Aorta (tissue), 5 donors: ENCODE results near the gene MMRN2. TPM values are rescaled to one million over a fixed set of nuclear protein-coding genes. Genes with fewer than 3 reads are reported as not detected.
A peak's percentile ranks its signal among the peaks of the same experiment; 100 is the strongest.
"Not testable (repeated sequence)": the region's sequence is repeated elsewhere in the genome, so short reads cannot be mapped to it uniquely, and the experiment has no call there.

ENCODE experiments used
- ATAC-seq: fragments of 200-7000 bp; cut with Tn5 transposase; one replicate; pipeline ENCODE4 v1.9.1; 2022; ENCODE audit warnings: moderate library complexity; ENCODE audit not compliant: low FRiP score
- DNase-seq, 2 donors: peaks; one replicate each; pipeline ENCODE4 v3.0.0-alpha.2; 2020
- H3K27ac ChIP-seq, 2 donors: one replicate each; pipeline ENCODE4 v1.5.1; 2013; ENCODE audit warnings: low read length in 2 of 2, mild to moderate bottlenecking in 2 of 2, moderate library complexity in 2 of 2, control low read depth in 1 of 2, inconsistent platforms in 1 of 2, low read depth in 1 of 2
- H3K27me3 ChIP-seq, 2 donors: one replicate each; pipeline ENCODE4 v1.6.1; 2013; ENCODE audit warnings: control low read depth in 1 of 2, low read length in 1 of 2, mild to moderate bottlenecking in 1 of 2, moderate library complexity in 1 of 2; ENCODE audit not compliant: insufficient read depth in 2 of 2, control insufficient read depth in 1 of 2
- H3K36me3 ChIP-seq, 2 donors: one replicate each; pipeline ENCODE4 v1.6.1; 2013; ENCODE audit warnings: control low read depth in 1 of 2, low read length in 1 of 2, mild to moderate bottlenecking in 1 of 2; ENCODE audit not compliant: insufficient read depth in 2 of 2, control insufficient read depth in 1 of 2
- H3K4me1 ChIP-seq, 2 donors: one replicate each; pipeline ENCODE4 v1.6.1; 2013; ENCODE audit warnings: low read length in 2 of 2, control low read depth in 1 of 2, mild to moderate bottlenecking in 1 of 2, moderate library complexity in 1 of 2; ENCODE audit not compliant: insufficient read depth in 2 of 2, control insufficient read depth in 1 of 2
- H3K4me3 ChIP-seq, 2 donors: one replicate each; pipeline ENCODE4 v1.5.1; 2013; ENCODE audit warnings: low read length in 2 of 2, control low read depth in 1 of 2, mild to moderate bottlenecking in 1 of 2
- H3K9me3 ChIP-seq: one replicate; pipeline ENCODE4 v1.6.1; 2013; ENCODE audit warnings: mild to moderate bottlenecking, low read length; ENCODE audit not compliant: control insufficient read depth
- WGBS, 2 donors: extraction: QIAGEN DNeasy Blood & Tissue Kit; methylation state at CpG; one replicate each; pipeline ENCODE4 v1.1.7; 2013; 5-methylcytosine and 5-hydroxymethylcytosine counted together
- intact Hi-C, 2 donors: fragments of 100-400 bp; cut with DNase I; formaldehyde crosslinking; loops; one replicate each; pipeline versions ENCODE4 v1.14.2 to v1.15.0; 2022
- polyA plus RNA-seq, 2 donors: library from polyadenylated mRNA; stranded (reverse); fragments of 200-250 nt; gene quantifications; one replicate each; pipeline ENCODE4 v1.2.3, GENCODE V29; 2013
- total RNA-seq, 2 donors: library from RNA; stranded (reverse); fragmentation: NEBNext Ultra II Directional; extraction: Animal tissue kit (Norgen Biotek cat#: 25700); gene quantifications; one replicate each; pipeline ENCODE4 v1.2.1, GENCODE V29; 2021
- donor health status: healthy with polysubstance abuse.
- donor health status: Bipolar disorder and iron deficiency.
- donor health status: DM: no; HTN: no; CAD: no.
- donor health status: DM: no; HTN: no; CAD: no.
- donor health status: DM: yes; HTN: yes; CAD: no.

MMRN2 gene
- total and polyA plus RNA-seq, 4 donors: 0.63 to 85.6 (median 29.5) TPM

GRCh38 chr10:86947806-86948205 is 9.6 kb downstream of the MMRN2 start:
- H3K9me3 ChIP-seq, intact Hi-C loops, DNase-seq, H3K4me1 ChIP-seq, H3K27me3 ChIP-seq, ATAC-seq, H3K36me3 ChIP-seq, H3K4me3 ChIP-seq, H3K27ac ChIP-seq: not testable (repeated sequence)
- 92 to 96% methylated on average over 4 of the region's 4 CpGs for WGBS, 2 donors

- Histone ChIP-seq H3K9me3 (no peaks in the 10 kb centered on the region), H3K27me3 (no peaks in the 10 kb centered on the region), H3K4me3 (no peak overlapping the region), H3K4me1 (peaks cover 0 to 2% of the 10 kb centered on the region in 2 donors), H3K27ac (no peak overlapping the region), H3K36me3 (no peaks in the 10 kb centered on the region)
- intact Hi-C loops: no loop called here
- WGBS, 2 donors: 75 to 79% methylated on average over 13 of the region's 13 CpGs
- ATAC-seq: no peak
- peak in 1 of 2 donors; percentile 89 for DNase-seq
Measured at GRCh38 chr10:86946213-86947155, 10.9 kb downstream of the MMRN2 start.

GRCh38 chr10:86945361-86946212 is 11.8 kb downstream of the MMRN2 start:
- DNase-seq (no peak), ATAC-seq (peak; percentile 57)
- H3K9me3 ChIP-seq: no peaks in the 10 kb centered on the region
- intact Hi-C loops: no loop called here
- no peak overlapping the region for H3K4me3 ChIP-seq
- WGBS, 2 donors: 26% methylated on average over 18 of the region's 18 CpGs
- no peak overlapping the region for H3K27ac ChIP-seq
- peaks cover 0 to 2% of the 10 kb centered on the region in 2 donors for H3K4me1 ChIP-seq
- H3K36me3 ChIP-seq: no peaks in the 10 kb centered on the region
- H3K27me3 ChIP-seq: no peaks in the 10 kb centered on the region

GRCh38 chr10:86944907-86945306 is 12.5 kb downstream of the MMRN2 start:
- H3K9me3 ChIP-seq: no peaks in the 10 kb centered on the region
- no peaks in the 10 kb centered on the region for H3K27me3 ChIP-seq
- WGBS, 2 donors: 79 to 89% methylated on average over 3 of the region's 3 CpGs
- H3K4me3 ChIP-seq: no peak overlapping the region
- DNase-seq (no peak), ATAC-seq (no peak)
- H3K4me1 ChIP-seq: peaks cover 0 to 2% of the 10 kb centered on the region in 2 donors
- H3K36me3 ChIP-seq: no peaks in the 10 kb centered on the region
- intact Hi-C loops: no loop called here
- no peak overlapping the region for H3K27ac ChIP-seq

GRCh38 chr10:86944471-86944870 is 12.9 kb downstream of the MMRN2 start:
- Histone ChIP-seq H3K4me1 (peaks cover 0 to 2% of the 10 kb centered on the region in 2 donors), H3K27ac (no peak overlapping the region), H3K4me3 (no peak overlapping the region), H3K9me3 (no peaks in the 10 kb centered on the region), H3K27me3 (no peaks in the 10 kb centered on the region), H3K36me3 (no peaks in the 10 kb centered on the region)
- intact Hi-C loops: no loop called here
- no peak for DNase-seq
- ATAC-seq: no peak

GRCh38 chr10:86944031-86944419 is 13.4 kb downstream of the MMRN2 start:
- H3K36me3 ChIP-seq: no peaks in the 10 kb centered on the region
- DNase-seq (no peak), ATAC-seq (no peak)
- H3K4me1 ChIP-seq: peaks cover 0 to 2% of the 10 kb centered on the region in 2 donors
- H3K27ac ChIP-seq: no peak overlapping the region
- intact Hi-C loops: no loop called here
- H3K4me3 ChIP-seq: no peak overlapping the region
- 88 to 92% methylated on average over 4 of the region's 4 CpGs for WGBS, 2 donors
- no peaks in the 10 kb centered on the region for H3K27me3 ChIP-seq
- no peaks in the 10 kb centered on the region for H3K9me3 ChIP-seq

- H3K4me1 ChIP-seq: peaks cover 0 to 2% of the 10 kb centered on the region in 2 donors
- no peak for ATAC-seq
- H3K27ac ChIP-seq: no peak overlapping the region
- H3K36me3 ChIP-seq: no peaks in the 10 kb centered on the region
- no peaks in the 10 kb centered on the region for H3K9me3 ChIP-seq
- intact Hi-C loops: no loop called here
- DNase-seq: no peak
- no peak overlapping the region for H3K4me3 ChIP-seq
- 92 to 93% methylated on average over 30 of the region's 30 CpGs for WGBS, 2 donors
- H3K27me3 ChIP-seq: no peaks in the 10 kb centered on the region
Measured at GRCh38 chr10:86943316-86944030, 13.9 kb downstream of the MMRN2 start.

GRCh38 chr10:86942441-86943315 is 14.7 kb downstream of the MMRN2 start:
- DNase-seq (no peak), ATAC-seq (no peak)
- Histone ChIP-seq H3K4me3 (no peak overlapping the region), H3K27me3 (no peaks in the 10 kb centered on the region), H3K27ac (no peak overlapping the region), H3K36me3 (no peaks in the 10 kb centered on the region), H3K9me3 (no peaks in the 10 kb centered on the region), H3K4me1 (peaks cover 0 to 2% of the 10 kb centered on the region in 2 donors)
- intact Hi-C loops: no loop called here
- 53 to 58% methylated on average over 93 to 94 of the region's 94 CpGs for WGBS, 2 donors
